NCI-H2029 (cell line): Measurements from ENCODE around the gene HMGN5.

Experiments
- DNase-seq: peaks from one replicate; lab custom pipeline; 2025; lab: John Stamatoyannopoulos, UW

The HMGN5 gene

GRCh38 chrX:81201671-81202455, at the start of gene HMGN5, which contains the start of gene SH3BGRL:
Gene HMGN5 (minus strand): TSS chrX:81201913. CDS start chrX:81121549, 80,364 bp downstream.
Gene SH3BGRL (plus strand): TSS chrX:81202102. CDS start chrX:81202201, 99 bp downstream.
- DNase-seq: no peak

GRCh38 chrX:81241753-81242152, 40.0 kb upstream of the HMGN5 start:
- DNase-seq: no peak

- no peak for DNase-seq
These were observed 39.1 kb upstream of the HMGN5 start for GRCh38 chrX:81240701-81241331.

DNA sequence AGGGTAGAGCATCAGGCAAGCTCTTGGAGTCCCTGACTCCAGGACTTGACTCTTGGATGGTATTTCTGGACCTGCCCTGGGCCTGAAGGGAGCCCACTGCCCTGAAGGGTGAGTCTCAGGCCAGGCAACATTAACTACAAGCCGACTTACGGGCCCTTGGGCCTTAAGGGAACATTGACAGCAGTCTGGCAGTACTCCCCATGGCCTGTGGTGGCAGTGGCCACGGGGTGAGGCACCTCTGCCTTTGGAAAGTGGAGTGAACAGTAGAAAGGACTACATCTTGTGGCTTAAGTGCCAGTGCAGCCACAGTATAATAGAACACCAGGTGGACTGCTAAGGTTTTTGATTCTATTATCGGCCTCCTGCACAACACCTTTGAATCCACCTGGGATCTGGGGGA, 36.5 kb upstream of the HMGN5 start:
- DNase-seq: no peak

DNA sequence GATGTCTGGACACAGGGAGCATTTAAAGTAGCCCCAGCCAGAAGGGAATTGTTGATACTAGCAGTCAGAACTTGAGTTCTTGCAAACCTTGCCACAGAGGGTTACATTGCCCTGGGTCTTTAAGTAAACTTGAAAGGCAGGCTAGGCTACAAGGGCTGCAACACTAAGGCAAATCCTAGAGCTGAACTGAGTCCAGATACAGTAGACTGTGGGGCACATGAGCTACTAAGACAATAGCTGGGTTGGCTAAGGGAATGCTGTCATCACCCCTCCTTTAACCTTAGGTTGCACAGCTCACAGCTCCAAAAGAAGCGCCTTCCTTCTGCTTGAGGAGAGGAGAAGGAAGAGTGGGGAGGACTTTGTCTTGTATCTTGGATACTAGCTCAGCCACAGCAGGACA, 35.8 kb upstream of the HMGN5 start:
- DNase-seq: no peak

DNA sequence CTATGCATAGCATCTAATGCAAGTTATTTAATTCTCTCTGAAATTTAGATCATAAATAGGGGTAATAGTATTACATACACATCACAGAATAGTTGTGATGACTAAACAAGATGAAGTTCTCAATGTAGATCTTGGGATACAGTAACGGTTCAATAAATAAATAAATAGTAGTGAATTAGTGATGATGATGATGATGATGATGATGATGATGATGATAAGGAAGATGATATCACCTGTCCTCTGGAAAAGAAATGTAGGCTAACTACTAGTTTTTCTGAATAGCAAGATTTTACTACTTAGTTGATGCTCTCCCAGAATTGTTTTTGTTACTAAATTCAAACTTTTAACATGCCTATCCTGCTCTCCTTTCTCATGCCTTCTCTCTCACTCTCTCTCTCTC, 30.5 kb upstream of the HMGN5 start:
- DNase-seq: no peak

- DNase-seq: no peak
These were observed 29.8 kb upstream of the HMGN5 start for GRCh38 chrX:81231476-81231875.

- no peak for DNase-seq
These were observed 28.2 kb upstream of the HMGN5 start for GRCh38 chrX:81229901-81230300.

DNA sequence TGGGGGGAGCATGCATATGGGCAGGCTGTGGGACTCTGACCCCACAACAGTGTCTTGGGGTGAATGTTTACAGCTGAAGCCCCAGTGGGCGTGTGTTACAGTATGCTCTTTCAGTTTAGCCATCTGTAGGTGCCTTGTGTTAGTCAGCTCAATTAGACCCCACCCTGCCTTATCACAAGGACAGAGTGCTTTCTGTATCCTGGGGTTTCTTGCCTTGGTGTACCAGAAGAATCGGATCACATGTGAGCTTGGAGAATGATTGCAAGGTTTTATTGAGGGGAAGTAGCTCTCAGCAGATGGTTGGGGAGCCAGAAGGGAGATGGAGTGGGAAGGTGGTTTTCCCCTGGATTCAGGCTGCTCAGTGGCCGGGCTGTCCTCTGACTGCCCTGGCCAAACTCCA, 27.5 kb upstream of the HMGN5 start:
- DNase-seq: no peak

GRCh38 chrX:81215685-81216084, 14.0 kb upstream of the HMGN5 start:
- DNase-seq: no peak

DNA sequence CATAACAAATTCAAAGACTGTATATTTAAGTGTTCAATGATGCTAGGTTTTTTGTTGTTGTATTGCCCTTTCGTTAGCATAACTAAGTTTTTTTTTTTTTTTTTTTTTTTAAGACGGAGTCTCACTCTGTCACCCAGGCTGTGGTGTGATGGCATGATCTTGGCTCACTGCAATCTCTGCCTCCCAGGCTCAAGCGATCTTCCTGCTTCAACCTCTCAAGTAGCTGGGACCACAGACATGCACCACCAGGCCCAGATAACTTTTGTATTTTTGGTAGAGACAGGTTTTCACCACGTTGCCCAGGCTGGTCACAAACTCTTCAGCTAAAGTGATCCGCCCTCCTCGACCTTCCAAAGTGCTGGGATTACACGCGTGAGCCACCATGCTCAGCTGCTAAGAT, 7.2 kb upstream of the HMGN5 start:
- DNase-seq: no peak

- DNase-seq: no peak
These were observed 4.8 kb upstream of the HMGN5 start for GRCh38 chrX:81206476-81206875.

DNA sequence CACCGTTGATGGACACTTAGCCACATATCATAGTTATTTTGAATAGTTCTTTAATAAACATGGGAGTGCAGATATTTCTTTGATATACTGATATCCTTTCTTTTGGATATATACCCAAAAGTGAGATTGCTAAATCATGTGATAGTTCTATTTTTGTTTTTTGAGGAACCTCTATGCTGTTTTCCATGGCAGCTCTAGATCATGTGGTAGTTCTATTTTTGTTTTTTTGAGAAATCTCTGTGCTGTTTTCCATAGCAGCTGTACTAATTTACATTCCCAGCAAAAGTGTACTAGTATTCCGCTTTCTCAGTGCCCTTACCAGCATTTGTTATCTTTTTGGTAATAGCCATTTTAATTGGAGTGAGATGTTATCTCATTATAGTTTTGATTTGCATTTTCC, 3.8 kb upstream of the HMGN5 start:
- no peak for DNase-seq

- DNase-seq: no peak
These were observed 1.2 kb upstream of the HMGN5 start for GRCh38 chrX:81202943-81203342.

- no peak for DNase-seq
These were observed 725 bp upstream of the HMGN5 start for GRCh38 chrX:81202456-81202819.

GRCh38 chrX:81201071-81201470, 642 bp downstream of the HMGN5 start:
- DNase-seq: no peak

GRCh38 chrX:81195712-81196111, 6.0 kb downstream of the HMGN5 start:
- no peak for DNase-seq

DNA sequence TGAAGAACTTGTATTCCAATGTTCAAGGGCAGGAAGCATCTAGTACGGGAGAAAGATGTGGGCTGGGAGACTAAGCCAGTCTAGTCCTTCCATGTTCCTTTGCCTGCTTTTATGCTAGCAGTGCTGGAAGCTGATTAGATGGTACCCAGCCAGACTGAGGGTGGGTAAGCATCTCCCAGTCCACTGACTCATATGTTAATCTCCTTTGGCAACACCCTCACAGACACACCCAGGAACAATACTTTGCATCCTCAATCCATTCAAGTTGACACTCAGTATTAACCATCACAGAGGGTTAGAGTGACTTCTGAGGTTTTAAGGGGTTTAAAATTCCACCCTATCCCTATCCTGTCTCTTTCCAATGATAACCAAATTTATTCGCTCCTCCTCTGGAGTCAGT, 6.5 kb downstream of the HMGN5 start:
- no peak for DNase-seq

GRCh38 chrX:81174286-81174685, 27.4 kb downstream of the HMGN5 start:
- no peak for DNase-seq

DNA sequence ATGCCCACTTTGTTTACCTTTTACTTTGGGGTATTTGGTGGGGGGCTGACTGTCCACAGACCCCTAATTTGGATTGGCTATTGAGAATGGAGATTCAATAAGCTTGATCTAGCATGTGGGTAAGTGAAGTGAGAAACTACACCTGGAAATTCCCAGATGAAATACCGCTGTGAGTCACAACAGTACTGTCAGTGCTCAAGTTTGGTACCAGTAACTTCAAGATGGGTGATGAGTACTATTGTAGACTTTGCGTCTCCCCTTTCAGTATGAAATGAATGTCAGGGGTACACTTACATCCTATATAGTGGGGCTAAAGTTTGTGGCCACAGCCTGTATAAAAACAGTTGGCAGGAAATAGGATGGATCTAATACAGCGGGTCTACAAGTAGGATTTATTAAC, 33.3 kb downstream of the HMGN5 start:
- no peak for DNase-seq

GRCh38 chrX:81121513-81122363, 80.0 kb downstream of the HMGN5 start:
- peak; percentile 14 for DNase-seq

GRCh38 chrX:81120936-81121371, 80.8 kb downstream of the HMGN5 start:
- no peak for DNase-seq
